ENCODE results near the gene C2CD3. TPM values are rescaled to one million over a fixed set of nuclear protein-coding genes. Genes with fewer than 3 reads are reported as not detected.

The C2CD3 gene
- total and polyA plus RNA-seq, 9 of the 15 experiments (the other 6 are each of a cell fraction or from before 2014, with no cell fraction given), result 4.4 to 20.2 (median 15.4) TPM

- ChIA-PET POLR2A (interaction anchor here (0.6 to 1.9 kb wide), 6 partner anchors 10 to 74 kb away, joined by 3 to 8 read pairs (median 3); partner anchors contain the start of gene UCP2), CTCF (ENCODE audit: low intra/inter-chr PET ratio) (no interaction called here)
- peak in 1 of 4 experiments; percentile 44 for DNase-seq (ENCODE audit: extremely low read depth in 1 of 4, low spot score in 3 of 4)
- intact Hi-C loops (cut with micrococcal nuclease), result loop anchor here (5.0 kb wide), 1 partner anchor 75 kb away; no protein-coding TSS in a partner anchor
- peaks cover 65 to 68% of the 10 kb centered on the region in 2 experiments for H3K4me1 ChIP-seq (replicated peaks in 1 of 2; ENCODE audit: control insufficient read depth in 2 of 2, insufficient read depth in 2 of 2, low read length in 2 of 2)
- H3K36me3 ChIP-seq (ENCODE audit: control insufficient read depth, insufficient read depth, low read length), result no peaks in the 10 kb centered on the region
- peaks cover 5% of the 10 kb centered on the region for H3K9me1 ChIP-seq (ENCODE audit: control insufficient read depth, insufficient read depth, low read length)
- H4K20me1 ChIP-seq (replicated peaks; ENCODE audit: control insufficient read depth, insufficient read depth, low read length), result peaks cover 6% of the 10 kb centered on the region; the same call in 1 of the 2 replicates
- peak overlapping the region; percentile 83 for H3K27ac ChIP-seq (ENCODE audit: extremely low read depth, low read depth, low read length)
- no peaks in the 10 kb centered on the region for H3K9me3 ChIP-seq (replicated peaks; ENCODE audit: control insufficient read depth, insufficient read depth, low read depth, low read length)
- WGBS (ENCODE audit: insufficient coverage, low coverage, missing lambda C conversion rate), result 43% methylated on average over 11 of the region's 14 CpGs
- ATAC-seq, result no peak
- H3K9ac ChIP-seq (ENCODE audit: insufficient read depth in 1 of 2, low read depth in 2 of 2, low read length in 2 of 2), result peak overlapping the region in 1 of 2 experiments; percentile 17; a peak in 1 of 4 replicates
- H3K4me2 ChIP-seq (ENCODE audit: insufficient read depth, low read length), result peak overlapping the region; percentile 5; the same call in 1 of the 2 replicates
- peak overlapping the region; percentile 56; the same call in 1 of the 2 replicates for H2AFZ ChIP-seq (ENCODE audit: low read depth, low read length)
- no TSS peak for BruUV-seq (replicated peaks)
- H3K27me3 ChIP-seq (ENCODE audit: control insufficient read depth in 2 of 2, insufficient read depth in 2 of 2, low read length in 2 of 2), result no peaks in the 10 kb centered on the region
- H3K4me3 ChIP-seq, result no peak overlapping the region
- in situ Hi-C loops (cut with MboI), result no loop called here
- no peaks in the 10 kb centered on the region for H3K79me2 ChIP-seq (ENCODE audit: control insufficient read depth, insufficient read depth, low read length)
- no peak for FAIRE-seq
- TF ChIP-seq CXXC5 (CRISPR knock-in tag; IDR thresholded peaks at IDR 0.05) (no peak), ZNF121 (CRISPR knock-in tag; conservative IDR thresholded peaks at IDR 0.05) (peak; percentile 87), CLOCK (CRISPR knock-in tag; IDR thresholded peaks at IDR 0.05; ENCODE audit: borderline replicate concordance) (no peak), ZNF445 (CRISPR knock-in tag; IDR thresholded peaks at IDR 0.05; ENCODE audit: low read depth) (no peak), SRSF1 (IDR thresholded peaks at IDR 0.05; ENCODE audit: low read depth, low read length) (no peak), TCF3 (CRISPR knock-in tag; IDR thresholded peaks at IDR 0.05) (no peak), ZNF124 (CRISPR knock-in tag; IDR thresholded peaks at IDR 0.05) (no peak), CHD4 (IDR thresholded peaks at IDR 0.05; ENCODE audit: insufficient read depth, insufficient replicate concordance, low read depth, low read length, poor library complexity, severe bottlenecking) (no peak), NONO (IDR thresholded peaks at IDR 0.05; ENCODE audit: low read depth in 2 of 2, low read length in 1 of 2) (no peak), OTX1 (CRISPR knock-in tag; IDR thresholded peaks at IDR 0.05) (no peak), ADNP (tag; IDR thresholded peaks at IDR 0.05) (no peak), CBX5 (IDR thresholded peaks at IDR 0.05; ENCODE audit: borderline replicate concordance, low read depth) (no peak), ZNF518B (CRISPR knock-in tag; IDR thresholded peaks at IDR 0.05) (no peak), BRD9 (IDR thresholded peaks at IDR 0.05; ENCODE audit: low read depth, partially characterized antibody) (no peak), BRCA1 (IDR thresholded peaks at IDR 0.05) (no peak), BRCA1 (CRISPR knock-in tag; IDR thresholded peaks at IDR 0.05) (no peak)
Observed at GRCh38 chr11:74012074-74012809, 158.6 kb downstream of the C2CD3 start.
